GM21619 (cell line): ENCODE data around the gene ZNF70.

Experiments
- ATAC-seq: cut with Tn5 transposase; IDR thresholded peaks from one replicate; pipeline ENCODE4 v1.9.1; 2021; ENCODE audit not compliant: unreplicated experiment

The ZNF70 gene

GRCh38 chr22:23779731-23780130, 28.8 kb upstream of the ZNF70 start:
- ATAC-seq, result no peak

DNA sequence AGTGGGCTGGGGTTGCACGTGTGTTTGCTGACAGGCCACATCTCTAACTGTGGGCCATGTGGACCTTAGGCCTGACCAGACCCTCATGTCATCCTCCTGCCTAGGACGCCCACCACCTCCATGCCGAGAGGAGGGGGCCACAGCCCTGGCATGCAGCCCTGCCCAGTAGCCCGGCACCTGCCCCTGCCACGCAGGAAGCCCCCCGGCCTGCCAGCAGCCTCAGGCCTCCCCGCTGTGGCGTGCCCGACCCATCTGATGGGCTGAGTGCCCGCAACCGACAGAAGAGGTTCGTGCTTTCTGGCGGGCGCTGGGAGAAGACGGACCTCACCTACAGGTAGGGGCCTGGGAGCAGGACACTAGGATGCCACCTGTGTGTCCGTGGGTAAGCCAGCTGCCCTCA, 28.2 kb upstream of the ZNF70 start:
- no peak for ATAC-seq

GRCh38 chr22:23778577-23778900, 27.6 kb upstream of the ZNF70 start:
- no peak for ATAC-seq

DNA sequence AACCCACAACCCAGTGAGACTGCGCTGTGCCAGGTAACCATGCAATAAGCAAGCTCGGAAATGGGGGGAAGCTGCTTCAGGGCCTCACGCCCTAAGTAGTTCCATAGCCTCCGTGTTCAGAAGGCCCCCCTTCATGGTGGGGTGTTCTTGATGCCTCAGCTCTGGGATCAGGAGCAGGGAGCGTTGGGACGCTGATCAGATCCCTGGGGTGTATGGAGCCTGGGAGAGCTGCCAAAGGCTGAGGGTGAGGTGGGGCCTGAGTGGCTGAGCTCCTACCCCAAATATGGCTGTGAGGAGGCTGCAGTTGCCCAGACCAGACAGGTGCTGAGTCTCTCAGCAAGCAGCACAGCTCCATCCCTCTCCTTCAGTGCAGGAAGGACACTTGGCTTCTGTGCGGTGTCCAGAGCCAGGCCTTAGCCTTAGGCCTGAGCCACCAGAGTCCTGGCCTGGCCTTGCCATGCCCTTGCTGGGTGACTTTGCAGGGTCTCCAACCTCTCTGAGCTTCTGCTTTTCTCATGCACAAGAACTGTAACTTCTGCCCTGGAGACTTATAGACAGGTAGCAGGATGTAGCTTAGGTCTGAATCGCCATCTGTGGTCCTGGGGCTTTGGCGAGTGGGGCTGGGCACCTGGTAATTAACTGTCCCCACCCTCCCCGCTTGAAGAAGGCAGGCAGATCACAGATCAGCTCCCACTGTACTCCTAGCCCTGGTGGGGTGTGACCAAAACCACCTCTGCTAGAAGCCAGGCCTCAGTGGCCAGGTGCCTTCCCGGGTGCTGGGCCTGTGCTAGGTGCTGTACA, 27.1 kb upstream of the ZNF70 start:
- no peak for ATAC-seq

GRCh38 chr22:23775779-23776375, 25.0 kb upstream of the ZNF70 start:
- ATAC-seq, result no peak

GRCh38 chr22:23774922-23775436, 24.1 kb upstream of the ZNF70 start:
- no peak for ATAC-seq

DNA sequence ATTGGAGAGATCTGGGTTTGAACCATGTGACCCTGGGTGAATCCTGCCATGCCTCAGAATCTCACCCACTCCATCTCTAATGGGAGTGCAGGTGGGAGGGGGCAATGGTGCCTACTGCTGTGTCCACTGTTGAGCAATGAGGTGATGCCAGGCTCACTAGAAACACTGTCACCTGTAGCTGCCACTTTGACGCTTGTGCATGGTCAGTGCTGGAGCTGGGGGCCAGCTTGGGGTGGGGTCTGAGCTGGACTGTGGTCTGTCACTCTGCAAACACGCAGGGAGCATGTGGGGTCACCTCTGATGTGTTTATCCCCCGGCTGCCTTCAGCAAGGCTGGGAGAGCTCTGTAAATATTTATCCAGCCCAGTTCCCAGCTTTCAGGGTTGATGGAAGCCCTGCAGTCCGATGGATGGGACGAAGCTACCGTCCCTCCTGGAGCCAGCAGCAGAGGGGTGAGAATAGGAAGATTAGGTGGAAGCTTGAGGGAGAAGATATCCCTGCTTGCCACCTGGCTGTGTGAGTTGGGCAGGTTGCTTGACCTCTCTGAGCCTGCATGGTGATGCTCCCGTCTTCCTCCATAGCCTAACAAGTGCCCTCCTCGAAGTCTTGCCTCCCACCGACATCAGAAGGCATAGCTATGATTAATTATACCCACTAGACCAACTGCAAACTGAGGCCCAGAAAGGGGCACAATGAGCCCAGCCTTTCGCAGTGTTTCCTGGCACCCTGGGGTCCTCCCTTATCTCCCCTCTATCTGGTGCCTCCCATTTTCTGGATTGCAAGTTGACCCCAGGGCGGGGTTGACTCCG, 23.4 kb upstream of the ZNF70 start:
- ATAC-seq, result no peak

- no peak for ATAC-seq
Observed at GRCh38 chr22:23773483-23774113, 22.7 kb upstream of the ZNF70 start.

DNA sequence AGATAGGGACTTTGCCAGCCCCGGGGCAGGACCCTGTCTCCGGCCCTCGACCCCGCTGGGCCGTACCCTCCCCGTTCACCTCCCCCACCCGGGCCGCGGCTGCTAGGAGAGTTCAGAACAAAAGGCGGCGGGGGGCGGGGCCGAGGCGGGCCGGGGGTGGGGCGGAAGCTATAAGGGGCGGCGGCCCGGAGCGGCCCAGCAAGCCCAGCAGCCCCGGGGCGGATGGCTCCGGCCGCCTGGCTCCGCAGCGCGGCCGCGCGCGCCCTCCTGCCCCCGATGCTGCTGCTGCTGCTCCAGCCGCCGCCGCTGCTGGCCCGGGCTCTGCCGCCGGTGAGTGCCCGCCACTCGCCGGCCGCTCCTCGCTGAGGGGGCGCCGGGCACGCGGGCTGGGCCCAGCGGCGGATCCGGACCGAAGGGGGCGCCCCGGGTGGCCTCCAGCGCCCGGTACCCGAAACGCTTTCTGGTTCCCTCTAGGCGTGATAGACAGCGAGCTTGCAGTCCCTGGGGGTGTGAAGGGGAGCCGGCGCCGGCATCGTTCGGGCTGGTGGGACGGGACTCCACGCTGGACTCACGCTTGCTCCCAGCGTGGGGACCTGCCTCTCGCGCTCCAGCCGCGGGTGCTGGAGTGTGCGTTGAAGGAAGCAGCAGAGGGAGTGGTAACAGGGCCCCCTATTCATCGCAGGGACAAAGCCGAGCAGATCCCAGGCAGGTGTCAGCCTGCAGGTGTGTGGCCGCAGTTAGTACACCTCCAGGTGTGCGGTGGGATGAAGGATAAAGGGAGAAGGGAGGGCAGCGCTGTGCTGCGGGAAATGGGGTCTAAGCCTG, 21.9 kb upstream of the ZNF70 start, which contains the start of gene MMP11:
MMP11 (plus strand) TSS at position 201 of the 825 bp plus-strand sequence; CDS start at position 223, 22 bp downstream.
- no peak for ATAC-seq

DNA sequence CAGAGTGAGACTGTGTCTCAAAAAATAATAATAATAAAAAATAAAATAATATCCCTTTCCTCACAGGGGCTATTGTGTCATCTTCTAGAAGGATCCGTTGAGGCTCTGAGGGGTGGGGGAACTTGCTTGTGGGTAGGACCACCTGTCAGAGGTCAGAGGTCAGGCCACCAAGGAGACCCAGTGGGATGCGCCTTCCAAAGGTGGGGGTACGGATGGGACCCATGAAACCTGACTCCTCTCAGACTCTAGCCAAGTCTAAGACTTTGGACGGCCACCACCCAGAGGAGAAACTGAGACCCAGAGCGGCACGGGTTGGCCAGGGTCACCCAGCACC, 21.4 kb upstream of the ZNF70 start:
- ATAC-seq, result no peak

DNA sequence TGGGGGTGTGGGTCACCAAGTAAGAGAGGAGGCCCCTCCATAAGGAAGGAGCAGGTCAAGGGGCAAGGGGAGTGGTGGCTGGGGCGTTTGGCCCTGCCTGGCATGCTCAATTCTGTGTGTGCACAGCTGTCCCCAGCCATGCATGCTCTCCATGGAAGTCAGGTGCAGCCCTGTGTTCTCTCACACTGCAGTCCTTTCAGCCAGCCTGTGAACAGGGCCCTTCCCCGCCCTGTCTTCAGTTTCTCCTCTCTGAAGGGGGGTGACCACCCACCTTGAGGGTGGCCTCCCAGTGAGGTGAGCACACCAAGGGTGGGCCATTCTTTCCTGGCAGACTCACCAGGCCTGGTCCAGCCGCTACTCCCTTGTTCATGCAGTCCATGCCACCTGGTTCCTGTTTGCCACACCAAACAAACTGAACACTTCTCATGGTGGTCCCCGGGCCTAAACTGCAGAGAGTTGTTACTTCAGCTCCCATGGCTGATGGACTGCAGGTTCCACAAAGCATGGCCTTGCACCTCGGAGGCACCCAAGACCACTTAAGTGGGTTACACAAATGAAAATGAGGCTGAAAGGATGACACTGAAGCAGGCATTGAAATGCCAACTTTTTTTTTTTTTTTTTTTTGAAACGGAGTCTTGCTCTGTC, 18.5 kb upstream of the ZNF70 start:
- no peak for ATAC-seq

DNA sequence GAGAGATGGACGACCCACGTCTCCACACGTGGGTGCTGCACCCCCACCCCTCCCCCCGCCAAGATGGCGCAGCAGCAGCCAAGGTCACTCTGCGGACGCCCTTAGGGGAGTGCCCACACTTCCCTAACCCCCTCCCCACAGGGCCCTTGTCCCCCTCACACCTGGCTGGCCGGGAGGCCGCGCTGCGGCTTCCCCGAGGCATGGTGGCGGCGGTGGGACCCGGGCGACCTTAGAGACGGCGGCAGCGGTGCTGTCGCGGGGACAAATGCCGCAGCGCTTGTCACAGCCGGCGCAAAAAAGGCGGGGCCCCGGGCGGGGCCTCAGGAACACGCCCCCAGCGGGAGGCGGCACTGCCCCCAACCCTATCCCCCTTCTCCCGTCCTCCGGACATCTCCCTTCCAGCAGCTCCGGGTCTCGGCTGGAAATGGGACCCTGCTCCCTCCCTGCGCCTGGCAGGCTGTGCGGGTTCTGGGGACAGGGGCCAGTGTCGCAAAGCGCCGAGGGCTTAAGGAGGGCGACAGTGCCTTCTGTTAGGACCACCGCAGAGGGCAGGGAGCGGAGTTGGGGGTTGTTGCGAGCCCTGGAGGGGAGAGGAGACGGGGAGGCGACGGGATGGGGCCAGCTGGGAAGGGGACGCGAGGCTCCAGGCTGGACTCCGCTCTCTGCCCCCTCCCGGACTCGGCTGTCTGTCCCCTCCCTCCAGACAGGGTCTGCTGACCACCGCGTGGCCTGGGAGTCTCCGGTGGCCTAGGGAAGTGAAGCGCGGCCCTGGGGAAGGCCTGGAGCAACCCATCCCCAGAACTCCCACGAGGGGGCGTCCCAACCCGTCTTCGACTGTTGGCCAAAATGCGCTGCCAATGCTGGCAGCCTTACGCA, 17.0 kb upstream of the ZNF70 start, which contains the start of gene CHCHD10:
CHCHD10 (minus strand) TSS at position 300 of the 876 bp plus-strand sequence; CDS start at position 202, 98 bp downstream.
- no peak for ATAC-seq

- no peak for ATAC-seq
Observed at GRCh38 chr22:23767303-23767672, 16.4 kb upstream of the ZNF70 start.

DNA sequence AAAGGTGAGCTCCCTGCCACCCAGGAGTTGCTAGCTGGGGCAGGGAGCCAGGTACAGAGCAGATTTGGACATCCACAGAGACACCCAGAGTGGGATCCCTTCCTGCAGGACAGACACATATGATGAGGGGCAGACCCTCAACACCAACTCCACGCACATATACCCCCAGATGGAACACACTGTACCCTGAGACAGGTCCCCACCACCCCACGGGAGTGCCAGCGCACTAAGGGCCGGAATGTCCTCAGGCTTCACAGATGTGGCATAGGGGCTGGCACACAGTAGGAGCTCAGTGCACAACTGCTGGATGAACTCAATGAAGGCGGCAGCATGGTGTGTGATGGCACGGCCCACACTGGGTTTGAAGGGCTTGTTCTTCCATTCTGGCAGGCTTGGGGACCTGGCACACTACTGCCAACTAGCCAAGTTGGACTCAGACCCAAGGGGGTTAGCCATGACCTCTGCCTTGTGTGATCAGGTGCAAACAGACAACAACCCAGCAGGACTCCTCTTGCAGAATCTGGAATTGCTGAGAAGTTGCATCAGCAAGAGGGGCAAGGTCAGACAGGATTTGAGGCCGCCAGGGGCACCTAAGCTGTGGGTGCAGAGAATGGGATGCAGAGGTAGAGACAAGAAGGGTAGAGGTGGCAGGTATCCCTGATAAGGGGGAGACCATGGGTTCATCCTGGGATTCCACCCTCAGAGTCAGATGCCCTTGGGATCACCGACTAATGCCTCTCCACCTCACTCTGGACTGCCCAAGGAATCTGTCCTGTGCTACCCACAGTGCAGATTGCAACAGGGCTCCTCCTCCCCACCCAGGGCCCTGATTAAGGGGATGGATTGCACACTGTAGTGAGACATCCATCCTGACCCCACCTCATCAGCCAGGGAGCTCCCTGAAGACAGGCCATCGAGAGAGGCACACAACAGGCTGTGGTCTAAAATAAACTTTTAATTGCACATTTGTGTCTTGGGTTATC, 14.3 kb upstream of the ZNF70 start:
- no peak for ATAC-seq

DNA sequence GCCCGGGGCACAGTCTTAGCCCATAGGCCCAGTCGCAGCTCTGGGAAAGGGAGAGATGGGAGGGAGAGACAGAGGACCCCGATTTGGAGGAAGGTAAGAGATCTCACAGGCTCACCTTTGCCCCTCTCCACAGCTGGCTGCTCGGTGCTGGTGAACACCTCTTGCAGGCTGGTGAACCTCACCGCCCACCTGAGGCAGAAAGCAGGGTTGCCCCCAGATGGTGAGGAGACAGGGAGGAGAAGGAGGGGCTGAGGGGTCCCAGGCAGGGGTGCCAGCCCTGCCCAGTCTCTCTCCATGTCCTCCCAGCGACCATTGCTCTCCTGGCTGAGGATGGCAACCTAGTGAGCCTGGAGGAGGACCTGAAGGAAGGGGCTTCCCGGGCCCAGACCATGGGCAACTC, 13.0 kb upstream of the ZNF70 start:
- no peak for ATAC-seq

DNA sequence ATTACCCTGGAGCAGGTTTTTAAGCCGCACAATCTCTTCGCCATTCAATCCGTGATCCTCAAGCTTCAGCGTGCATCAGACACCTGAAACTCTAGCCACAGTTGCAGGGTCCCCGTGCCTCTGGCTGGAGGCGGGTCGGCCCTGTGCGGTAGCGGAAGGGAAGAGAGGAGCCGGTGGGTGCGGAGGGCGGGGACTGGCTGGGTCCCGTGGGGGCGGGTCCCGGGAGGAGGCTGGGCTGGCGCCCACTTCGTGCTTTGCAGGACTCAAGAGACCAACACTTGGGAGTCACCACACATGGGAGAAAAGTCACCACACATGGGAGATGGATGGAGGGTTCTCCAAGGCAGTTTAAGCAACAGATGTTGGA, 12.7 kb upstream of the ZNF70 start:
- no peak for ATAC-seq

DNA sequence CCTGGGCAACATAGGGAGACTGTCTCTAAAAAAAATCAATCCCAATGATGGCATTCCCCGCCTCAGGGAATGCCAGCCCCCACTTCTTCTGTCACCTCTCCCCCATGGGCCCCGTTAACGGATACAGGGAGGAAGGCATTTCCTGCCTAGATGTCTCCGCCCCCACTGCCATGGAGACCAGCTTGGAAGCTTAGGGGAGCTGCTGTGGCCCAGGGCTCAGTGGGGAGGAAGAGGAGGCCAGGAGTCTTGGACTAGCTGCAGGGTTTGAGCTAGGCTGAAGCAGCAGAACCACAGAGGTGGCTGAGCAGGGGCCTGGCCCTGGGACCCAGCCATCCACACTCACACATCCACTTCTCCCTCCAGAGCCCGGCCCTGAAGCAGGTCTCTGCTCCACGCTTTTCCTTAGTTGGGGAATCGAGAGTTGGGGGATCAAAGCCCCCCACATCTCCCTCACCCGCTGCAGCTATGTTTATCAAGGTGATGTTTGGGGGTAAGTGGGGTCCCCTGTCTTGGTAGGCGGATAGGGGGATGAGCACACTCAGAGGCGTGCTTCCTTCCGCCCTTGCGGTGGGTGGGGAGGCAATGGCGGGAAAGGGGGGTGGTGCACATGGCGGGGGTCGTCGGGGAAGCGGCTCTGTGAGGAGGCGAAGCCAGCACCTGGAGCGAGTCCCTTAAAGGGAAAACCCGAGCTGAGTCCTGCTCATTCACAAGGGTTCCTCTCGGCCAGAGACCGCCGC, 12.1 kb upstream of the ZNF70 start, which contains the start of gene C22orf15:
C22orf15 (plus strand) TSS at position 149 of the 737 bp plus-strand sequence; CDS start at position 466, 317 bp downstream.
- no peak for ATAC-seq
